GM12892 (cell line): Measurements from ENCODE around the gene FBXO21.

Source experiments
- POLR2A ChIP-seq: IDR thresholded peaks from 2 replicates; pipeline ENCODE4 v1.6.1; 2011; ENCODE audit warnings: low read depth, low read length, control low read depth
- POLR2AphosphoS5 ChIP-seq: IDR thresholded peaks from 2 replicates; pipeline ENCODE4 v1.6.1; 2011; ENCODE audit warnings: low read depth, low read length, control low read depth

DNA sequence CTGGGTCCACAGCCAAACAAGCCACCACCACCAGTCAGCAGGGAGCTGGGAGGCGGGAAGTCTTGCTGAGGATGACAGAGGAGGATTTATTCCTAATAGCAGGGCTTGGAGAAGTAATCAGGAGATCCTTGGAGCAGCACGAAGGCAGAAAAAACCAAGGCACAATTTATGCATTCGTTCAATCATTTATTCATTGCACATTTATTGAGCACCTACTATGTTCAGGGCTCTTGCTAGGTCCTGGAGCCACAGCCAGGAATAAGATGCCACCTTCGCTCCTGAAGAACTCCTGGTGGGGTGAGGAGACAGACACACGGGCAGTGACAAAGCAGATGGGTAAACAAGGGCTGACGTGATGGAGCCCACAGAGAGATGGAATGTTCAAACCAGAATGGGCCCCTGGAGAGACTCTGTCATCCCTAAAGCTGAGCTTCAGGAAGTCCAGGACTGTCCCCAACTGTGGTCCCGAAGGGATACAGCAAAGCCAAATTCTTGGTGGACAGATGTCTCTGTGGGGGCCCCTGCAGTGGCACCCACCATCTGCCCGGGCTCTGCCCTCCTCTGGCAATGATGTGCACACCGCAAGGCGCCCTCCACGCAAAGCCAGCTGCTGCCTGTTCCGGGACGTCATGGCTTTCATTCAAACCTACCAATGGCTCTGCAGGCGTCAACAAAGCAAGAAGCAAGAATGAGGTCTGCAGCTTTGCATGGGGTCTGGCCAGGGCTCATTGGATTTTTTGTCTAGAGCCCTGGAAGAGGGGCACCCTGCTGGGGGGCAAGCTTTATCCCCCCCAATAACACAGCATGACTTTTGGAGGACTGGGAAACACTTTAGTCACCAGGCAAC, 88.1 kb downstream of the FBXO21 start:
- no peak for TF ChIP-seq POLR2A
- no peak for TF ChIP-seq POLR2AphosphoS5
